Smooth muscle cell (in vitro differentiated cells): Measurements from ENCODE around the gene PGM2. TPM values are rescaled to one million over a fixed set of nuclear protein-coding genes. Genes with fewer than 3 reads are reported as not detected.

Experiments
- DNase-seq: peaks from one replicate; lab custom pipeline; 2025; ENCODE audit not compliant: unreplicated experiment; lab: John Stamatoyannopoulos, UW
- H2AFZ ChIP-seq: fragments of 200-600 bp; sonication (generic); 2 replicates; pipeline ENCODE4 v1.6.0; 2016; ENCODE audit warnings: antibody characterized with exemption, low read depth, mild to moderate bottlenecking
- H3F3A ChIP-seq: fragments of 200-600 bp; sonication (generic); 2 replicates; pipeline ENCODE4 v1.6.0; 2017; ENCODE audit warnings: antibody characterized with exemption, low read depth
- H3K27ac ChIP-seq: fragments of 200-600 bp; sonication (generic); 2 replicates; pipeline ENCODE4 v1.5.1; 2016; ENCODE audit warnings: low read depth, mild to moderate bottlenecking
- H3K27me3 ChIP-seq: fragments of 200-600 bp; sonication (generic); 2 replicates; pipeline ENCODE4 v1.6.1; 2016; ENCODE audit warnings: low read depth, mild to moderate bottlenecking
- H3K36me3 ChIP-seq: fragments of 200-600 bp; sonication (generic); 2 replicates; pipeline ENCODE4 v1.5.1; 2016; ENCODE audit warnings: low read depth
- H3K4me1 ChIP-seq: fragments of 200-600 bp; sonication (generic); 2 replicates; pipeline ENCODE4 v1.5.1; 2016; ENCODE audit warnings: low read depth
- H3K4me2 ChIP-seq: fragments of 200-600 bp; sonication (generic); 2 replicates; pipeline ENCODE4 v1.6.0; 2016; ENCODE audit warnings: mild to moderate bottlenecking
- H3K4me3 ChIP-seq: fragments of 200-600 bp; sonication (generic); 2 replicates; pipeline ENCODE4 v1.5.1; 2016; ENCODE audit warnings: mild to moderate bottlenecking
- H3K79me2 ChIP-seq: fragments of 200-600 bp; sonication (generic); 2 replicates; pipeline ENCODE4 v1.6.0; 2016; ENCODE audit warnings: low read depth, mild to moderate bottlenecking
- H3K9ac ChIP-seq: fragments of 200-600 bp; sonication (generic); 2 replicates; pipeline ENCODE4 v1.6.0; 2016; ENCODE audit warnings: low read depth
- H3K9me3 ChIP-seq: fragments of 200-600 bp; sonication (generic); replicated peaks from 2 replicates; pipeline ENCODE4 v1.5.1; 2016; ENCODE audit warnings: low read depth
- H4K20me1 ChIP-seq: fragments of 200-600 bp; sonication (generic); 2 replicates; pipeline ENCODE4 v1.6.0; 2016; ENCODE audit warnings: low read depth
- CTCF ChIP-seq: fragments of 200-600 bp; sonication (generic); IDR thresholded peaks from 2 replicates; pipeline ENCODE4 v1.5.1; 2017; ENCODE audit warnings: borderline replicate concordance, mild to moderate bottlenecking, antibody characterized with exemption; ENCODE audit not compliant: insufficient read depth, poor library complexity, severe bottlenecking
- WGBS: methylation state at CpG from one replicate; pipeline ENCODE4 v1.1.7; 2016; ENCODE audit warnings: low lambda C conversion rate; 5-methylcytosine and 5-hydroxymethylcytosine counted together
- polyA plus RNA-seq: library from polyadenylated mRNA; unstranded; fragments of >200 nt; fragmentation: Nextera tagmentation; extraction: Ambion mirVana; gene quantifications from 2 replicates; pipeline ENCODE4 v1.2.1, GENCODE V29; 2016
- total RNA-seq: library from RNA; depleted of rRNA; stranded (reverse); fragments of >200 nt; gene quantifications from 2 replicates; pipeline ENCODE4 v1.2.3, GENCODE V29; 2014

Gene PGM2
- total and polyA plus RNA-seq, 2 experiments from 2014 or later, result 11.6 to 38.7 TPM

- no peaks in the 10 kb centered on the region for H3K36me3 ChIP-seq
- H3K4me3 ChIP-seq, result no peak overlapping the region
- H3K4me1 ChIP-seq, result no peaks in the 10 kb centered on the region
- DNase-seq, result no peak
- no peaks in the 10 kb centered on the region for H3K79me2 ChIP-seq
- H3K9ac ChIP-seq, result no peak overlapping the region
- H3K27me3 ChIP-seq, result no peaks in the 10 kb centered on the region
- no peak overlapping the region for H3K4me2 ChIP-seq
- H3K9me3 ChIP-seq, result no peaks in the 10 kb centered on the region
- peak; percentile 67 for TF ChIP-seq CTCF
- no peaks in the 10 kb centered on the region for H4K20me1 ChIP-seq
- H3K27ac ChIP-seq, result no peak overlapping the region
- H2AFZ ChIP-seq, result no peak overlapping the region
- H3F3A ChIP-seq, result no peaks in the 10 kb centered on the region
- WGBS, result 25% methylated on average over 4 of the region's 4 CpGs
Measured at GRCh38 chr4:37803348-37803973, 23.0 kb upstream of the PGM2 start.

- no peak overlapping the region for H3K27ac ChIP-seq
- 80% methylated on average over 5 of the region's 5 CpGs for WGBS
- H3K27me3 ChIP-seq, result no peaks in the 10 kb centered on the region
- no peak overlapping the region for H2AFZ ChIP-seq
- no peak overlapping the region for H3K4me3 ChIP-seq
- H3K79me2 ChIP-seq, result no peaks in the 10 kb centered on the region
- TF ChIP-seq CTCF, result no peak
- no peak overlapping the region for H3K9ac ChIP-seq
- H3K4me1 ChIP-seq, result no peaks in the 10 kb centered on the region
- no peaks in the 10 kb centered on the region for H3K36me3 ChIP-seq
- H3K9me3 ChIP-seq, result no peaks in the 10 kb centered on the region
- no peak overlapping the region for H3K4me2 ChIP-seq
- no peaks in the 10 kb centered on the region for H3F3A ChIP-seq
- no peak for DNase-seq
- no peaks in the 10 kb centered on the region for H4K20me1 ChIP-seq
Measured at GRCh38 chr4:37805091-37805490, 21.4 kb upstream of the PGM2 start.

- no peak for DNase-seq
- WGBS, result 94% methylated on average over 1 of the region's 1 CpG
- H3K9ac ChIP-seq, result no peak overlapping the region
- no peaks in the 10 kb centered on the region for H3K4me1 ChIP-seq
- H3K9me3 ChIP-seq, result no peaks in the 10 kb centered on the region
- H3K27me3 ChIP-seq, result no peaks in the 10 kb centered on the region
- no peaks in the 10 kb centered on the region for H4K20me1 ChIP-seq
- no peak overlapping the region for H3K27ac ChIP-seq
- no peak overlapping the region for H2AFZ ChIP-seq
- no peak for TF ChIP-seq CTCF
- H3K36me3 ChIP-seq, result no peaks in the 10 kb centered on the region
- H3F3A ChIP-seq, result no peaks in the 10 kb centered on the region
- H3K4me2 ChIP-seq, result no peak overlapping the region
- no peaks in the 10 kb centered on the region for H3K79me2 ChIP-seq
- H3K4me3 ChIP-seq, result no peak overlapping the region
Measured at GRCh38 chr4:37812713-37813112, 13.8 kb upstream of the PGM2 start.

GRCh38 chr4:37815591-37815990 is 10.9 kb upstream of the PGM2 start:
- H3K4me3 ChIP-seq, result no peak overlapping the region
- DNase-seq, result no peak
- H3K9me3 ChIP-seq, result no peaks in the 10 kb centered on the region
- no peak for TF ChIP-seq CTCF
- H3K36me3 ChIP-seq, result no peaks in the 10 kb centered on the region
- no peaks in the 10 kb centered on the region for H3K27me3 ChIP-seq
- H3K9ac ChIP-seq, result no peak overlapping the region
- H3K79me2 ChIP-seq, result no peaks in the 10 kb centered on the region
- H3F3A ChIP-seq, result no peaks in the 10 kb centered on the region
- H3K27ac ChIP-seq, result no peak overlapping the region
- H2AFZ ChIP-seq, result no peak overlapping the region
- WGBS, result 80% methylated on average over 3 of the region's 3 CpGs
- no peaks in the 10 kb centered on the region for H3K4me1 ChIP-seq
- no peaks in the 10 kb centered on the region for H4K20me1 ChIP-seq
- H3K4me2 ChIP-seq, result no peak overlapping the region
